GM19455 (cell line): ENCODE data around the gene TCHH.
"Not testable (repeated sequence)": the region's sequence is repeated elsewhere in the genome, so short reads cannot be mapped to it uniquely, and the experiment has no call there.

Source experiments
- ATAC-seq: cut with Tn5 transposase; IDR thresholded peaks from one replicate; pipeline ENCODE4 v1.9.1; 2021; ENCODE audit not compliant: unreplicated experiment

TCHH gene, protein sequence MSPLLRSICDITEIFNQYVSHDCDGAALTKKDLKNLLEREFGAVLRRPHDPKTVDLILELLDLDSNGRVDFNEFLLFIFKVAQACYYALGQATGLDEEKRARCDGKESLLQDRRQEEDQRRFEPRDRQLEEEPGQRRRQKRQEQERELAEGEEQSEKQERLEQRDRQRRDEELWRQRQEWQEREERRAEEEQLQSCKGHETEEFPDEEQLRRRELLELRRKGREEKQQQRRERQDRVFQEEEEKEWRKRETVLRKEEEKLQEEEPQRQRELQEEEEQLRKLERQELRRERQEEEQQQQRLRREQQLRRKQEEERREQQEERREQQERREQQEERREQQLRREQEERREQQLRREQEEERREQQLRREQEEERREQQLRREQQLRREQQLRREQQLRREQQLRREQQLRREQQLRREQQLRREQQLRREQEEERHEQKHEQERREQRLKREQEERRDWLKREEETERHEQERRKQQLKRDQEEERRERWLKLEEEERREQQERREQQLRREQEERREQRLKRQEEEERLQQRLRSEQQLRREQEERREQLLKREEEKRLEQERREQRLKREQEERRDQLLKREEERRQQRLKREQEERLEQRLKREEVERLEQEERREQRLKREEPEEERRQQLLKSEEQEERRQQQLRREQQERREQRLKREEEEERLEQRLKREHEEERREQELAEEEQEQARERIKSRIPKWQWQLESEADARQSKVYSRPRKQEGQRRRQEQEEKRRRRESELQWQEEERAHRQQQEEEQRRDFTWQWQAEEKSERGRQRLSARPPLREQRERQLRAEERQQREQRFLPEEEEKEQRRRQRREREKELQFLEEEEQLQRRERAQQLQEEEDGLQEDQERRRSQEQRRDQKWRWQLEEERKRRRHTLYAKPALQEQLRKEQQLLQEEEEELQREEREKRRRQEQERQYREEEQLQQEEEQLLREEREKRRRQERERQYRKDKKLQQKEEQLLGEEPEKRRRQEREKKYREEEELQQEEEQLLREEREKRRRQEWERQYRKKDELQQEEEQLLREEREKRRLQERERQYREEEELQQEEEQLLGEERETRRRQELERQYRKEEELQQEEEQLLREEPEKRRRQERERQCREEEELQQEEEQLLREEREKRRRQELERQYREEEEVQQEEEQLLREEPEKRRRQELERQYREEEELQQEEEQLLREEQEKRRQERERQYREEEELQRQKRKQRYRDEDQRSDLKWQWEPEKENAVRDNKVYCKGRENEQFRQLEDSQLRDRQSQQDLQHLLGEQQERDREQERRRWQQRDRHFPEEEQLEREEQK (N-terminal part only)

GRCh38 chr1:152115344-152115743 lies at the start of gene TCHH:
TSS of gene TCHH (minus strand) at chr1:152115444. CDS start at chr1:152114080, 1,364 bp downstream.
- ATAC-seq = no peak

GRCh38 chr1:152164517-152165136 lies 49.4 kb upstream of the TCHH start:
- ATAC-seq = no peak

DNA sequence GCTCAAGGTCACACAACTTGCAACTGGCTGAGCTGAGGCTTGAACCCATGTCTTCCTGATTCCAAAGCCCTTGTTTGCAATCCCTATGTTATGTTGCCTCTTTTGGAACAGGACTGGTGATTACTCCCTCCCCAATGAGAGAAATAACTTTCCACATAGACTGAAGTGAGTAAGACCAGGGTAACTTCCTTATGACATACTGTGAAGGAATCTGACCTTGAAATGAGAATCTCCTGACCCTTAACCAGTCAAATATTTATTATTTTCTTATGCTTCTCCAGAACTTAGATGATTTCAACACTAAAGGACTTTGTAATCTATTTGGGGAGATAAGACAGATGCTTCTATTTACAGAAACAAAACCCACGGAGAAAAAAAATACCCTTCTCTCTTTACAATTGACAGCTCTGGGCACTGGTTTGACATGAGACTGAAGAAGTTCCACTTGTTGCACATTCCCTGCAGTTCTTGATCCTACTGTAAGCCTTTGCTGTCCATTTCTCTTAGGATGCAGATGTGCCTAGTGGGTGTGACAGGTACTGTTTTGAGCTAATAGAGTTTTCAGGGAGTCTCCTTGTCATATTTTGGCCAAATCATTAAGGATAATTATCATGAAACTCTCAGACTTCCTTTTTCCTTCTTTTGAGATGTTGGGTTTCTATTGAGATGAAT lies 47.7 kb upstream of the TCHH start:
- no peak for ATAC-seq

DNA sequence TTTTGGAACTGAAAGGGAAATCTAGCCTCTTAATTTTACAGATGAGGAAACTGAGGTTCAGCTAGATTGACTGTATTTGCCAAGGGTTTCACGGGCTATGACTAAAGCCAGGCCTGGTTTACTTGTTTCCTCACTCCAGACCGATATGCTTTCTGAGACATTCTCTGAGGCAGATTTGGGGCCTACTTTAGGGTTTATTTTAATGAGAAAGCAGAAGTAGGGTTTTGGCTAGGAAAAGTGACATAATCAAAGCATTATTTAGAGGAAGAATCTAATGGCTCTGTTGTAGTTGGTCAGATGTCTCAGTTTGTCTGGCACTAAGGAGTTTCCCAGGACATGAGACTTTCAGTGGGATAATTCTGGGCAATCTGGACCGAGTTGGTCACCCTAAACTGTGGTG lies 45.3 kb upstream of the TCHH start:
- no peak for ATAC-seq

- ATAC-seq = no peak
Measured at GRCh38 chr1:152159144-152159543, 43.9 kb upstream of the TCHH start, which contains the start of gene RPTN. TSS of gene RPTN (minus strand) at chr1:152159228. CDS start at chr1:152157889, 1,339 bp downstream.

DNA sequence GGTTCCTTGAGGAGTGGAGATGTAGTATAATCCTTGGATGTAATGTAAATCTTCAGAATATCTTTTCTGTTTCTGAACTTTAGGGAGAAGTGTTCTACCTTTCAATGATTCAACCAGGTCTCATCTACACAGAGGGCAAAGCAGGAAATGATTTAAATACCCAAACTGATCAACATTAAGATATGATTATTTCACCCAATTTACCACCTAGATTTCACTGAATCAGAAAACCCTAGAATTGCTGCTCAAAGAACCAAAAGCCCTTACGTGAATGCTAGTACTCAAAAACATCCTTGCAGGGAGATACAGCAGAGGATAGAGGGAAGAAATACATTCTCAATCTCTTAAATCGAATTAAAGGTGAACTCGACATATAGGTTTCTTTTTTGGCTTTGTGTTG lies 38.8 kb upstream of the TCHH start:
- no peak for ATAC-seq

- no peak for ATAC-seq
Measured at GRCh38 chr1:152151646-152152045, 36.4 kb upstream of the TCHH start.

DNA sequence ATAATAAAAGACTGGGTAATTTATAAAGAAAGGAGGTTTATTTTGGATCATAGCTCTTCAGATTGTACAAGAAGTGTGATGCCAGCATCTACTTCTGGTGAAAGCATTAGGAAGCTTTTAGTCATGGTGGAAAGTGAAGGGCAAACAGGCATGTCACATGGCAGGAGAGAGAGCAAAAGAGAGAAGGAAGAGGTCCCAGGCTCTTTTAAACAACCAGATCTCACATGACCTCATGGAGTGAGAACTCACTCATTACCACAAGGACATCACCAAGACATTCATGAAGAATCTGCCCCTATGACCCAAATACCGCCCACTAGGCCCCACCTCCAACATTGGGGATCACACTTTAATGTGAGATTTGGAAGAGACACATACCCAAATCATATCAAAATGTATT lies 33.7 kb upstream of the TCHH start:
- ATAC-seq = no peak

DNA sequence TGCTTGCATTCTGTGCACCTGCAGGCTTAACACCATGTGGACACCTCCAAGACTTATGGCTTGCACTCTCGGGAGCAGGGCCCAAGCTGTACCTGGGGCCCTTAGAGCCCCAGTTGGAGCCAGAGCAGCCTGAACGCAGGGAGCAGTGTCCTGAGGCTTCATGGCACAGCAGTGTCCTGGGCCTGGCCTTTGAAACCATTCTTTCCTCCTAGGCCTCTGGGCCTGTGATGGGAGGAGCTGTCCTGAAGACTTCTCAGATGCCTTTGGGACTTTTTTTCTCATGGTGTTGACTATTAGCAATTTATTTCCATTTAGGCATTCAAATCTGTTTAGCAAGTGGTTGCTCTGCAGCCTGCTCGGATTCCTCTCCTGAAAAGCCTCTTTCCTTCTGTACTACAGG lies 32.8 kb upstream of the TCHH start:
- no peak for ATAC-seq

DNA sequence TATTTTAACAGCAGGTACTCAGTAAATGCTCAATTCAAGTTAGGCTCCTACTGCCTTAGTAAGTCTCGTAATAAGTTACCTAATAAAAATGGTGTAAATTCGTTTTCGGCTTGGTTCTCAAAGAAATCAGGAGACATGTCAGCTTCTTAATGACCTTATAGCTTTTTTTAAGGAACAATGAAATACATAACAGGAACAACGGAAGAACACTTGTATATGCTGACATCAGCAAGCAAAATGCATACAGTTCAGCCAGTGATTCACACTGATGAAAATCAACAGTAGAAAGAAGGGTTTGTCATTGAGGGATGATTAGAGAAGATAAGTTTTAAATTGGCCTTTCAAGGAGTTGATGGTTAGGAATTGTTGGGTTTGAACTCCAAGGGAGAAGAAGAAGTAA lies 30.5 kb upstream of the TCHH start:
- no peak for ATAC-seq

DNA sequence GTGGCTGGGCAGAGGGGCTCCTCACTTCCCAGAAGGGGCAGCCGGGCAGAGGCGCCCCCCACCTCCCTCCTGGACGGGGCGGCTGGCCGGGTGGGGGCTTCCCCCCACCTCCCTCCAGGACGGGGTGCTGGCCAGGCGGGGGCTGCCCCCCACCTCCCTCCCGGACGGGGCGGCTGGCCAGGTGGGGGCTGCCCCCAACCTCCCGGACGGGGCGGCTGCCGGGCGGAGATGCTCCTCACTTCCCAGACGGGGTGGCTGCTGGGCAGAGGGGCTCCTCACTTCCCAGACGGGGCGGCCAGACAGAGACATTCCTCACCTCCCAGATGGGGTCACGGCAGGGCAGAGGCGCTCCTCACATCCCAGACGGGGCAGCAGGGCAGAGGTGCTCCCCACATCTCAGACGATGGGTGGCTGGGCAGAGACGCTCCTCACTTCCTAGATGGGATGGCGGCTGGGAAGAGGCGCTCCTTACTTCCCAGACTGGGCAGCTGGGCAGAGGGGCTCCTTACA lies 29.5 kb upstream of the TCHH start:
- not testable (repeated sequence) for ATAC-seq

- ATAC-seq = peak; percentile 63
Measured at GRCh38 chr1:152143150-152143887, 28.1 kb upstream of the TCHH start.

DNA sequence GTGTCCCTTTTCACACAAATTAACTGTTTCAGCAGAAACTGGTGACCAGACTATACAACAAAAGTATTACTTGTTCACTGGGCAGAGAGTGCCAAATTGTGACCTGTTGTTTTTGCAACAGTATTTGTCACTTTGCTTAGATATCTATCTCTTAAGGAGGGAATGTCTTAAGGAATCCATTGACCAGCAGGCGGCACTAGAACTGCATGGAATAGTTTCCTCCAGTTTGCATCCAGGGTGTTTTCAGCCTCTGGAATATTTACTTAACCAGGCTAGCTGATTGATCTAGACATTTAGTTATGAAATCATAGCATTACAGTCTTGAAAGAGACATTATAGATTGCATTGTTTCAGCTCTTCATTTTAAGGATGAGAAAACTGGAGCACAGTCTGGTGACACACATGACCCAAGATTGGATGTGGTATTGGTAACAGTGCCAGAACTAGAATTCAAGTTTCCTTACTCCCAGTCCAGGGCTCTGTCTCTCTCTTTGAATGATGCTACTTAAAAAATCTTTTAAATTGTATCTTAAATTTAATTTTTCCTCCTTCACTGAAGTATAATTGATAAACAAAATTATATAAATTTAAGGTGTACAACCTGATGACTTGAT lies 26.8 kb upstream of the TCHH start:
- no peak for ATAC-seq

DNA sequence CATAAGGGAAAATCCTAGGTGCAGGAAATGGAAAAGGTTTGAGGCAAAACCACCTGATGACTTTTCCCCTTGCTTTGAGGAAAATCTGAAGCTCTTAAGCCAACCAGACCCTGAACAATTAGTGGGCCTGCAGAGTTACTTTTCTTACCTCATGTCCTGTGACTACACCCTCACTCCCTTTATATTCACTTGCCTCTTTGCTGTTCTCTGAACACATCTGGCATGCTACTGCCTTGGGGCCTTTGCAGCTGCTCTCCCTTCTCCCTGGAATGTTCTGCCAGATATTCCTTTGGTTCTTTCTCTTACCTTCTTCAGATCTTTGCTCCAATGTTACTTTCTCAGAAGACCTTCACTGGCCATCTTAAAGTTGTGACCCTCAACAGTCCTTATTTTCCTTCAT lies 22.0 kb upstream of the TCHH start:
- ATAC-seq = no peak

DNA sequence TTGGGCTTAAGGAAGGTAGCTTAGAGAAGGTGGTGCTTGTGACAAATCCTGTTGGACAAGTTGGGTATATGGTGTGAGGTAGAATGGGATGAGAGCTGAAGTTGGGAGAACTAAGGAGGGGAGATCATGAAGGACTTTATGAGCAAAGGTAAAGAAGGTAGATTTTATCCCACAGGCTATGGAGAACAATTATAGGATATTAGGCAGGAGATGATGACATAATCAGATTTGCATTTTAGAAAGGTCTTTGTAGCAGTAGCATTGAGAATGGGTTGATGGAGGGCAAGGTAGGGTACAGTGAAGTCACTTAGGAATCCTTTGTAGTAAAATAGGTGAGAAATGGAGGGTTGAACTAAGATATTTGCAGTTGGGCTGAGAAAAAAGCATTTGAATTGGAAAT lies 14.9 kb upstream of the TCHH start:
- ATAC-seq = no peak

- no peak for ATAC-seq
Measured at GRCh38 chr1:152127673-152128072, 12.4 kb upstream of the TCHH start.

- no peak for ATAC-seq
Measured at GRCh38 chr1:152125834-152126443, 10.7 kb upstream of the TCHH start.

GRCh38 chr1:152118915-152119314 lies 3.7 kb upstream of the TCHH start:
- no peak for ATAC-seq
